Colon (tissue), 2 donors: ENCODE data around the gene POU6F2.

ENCODE experiments used
- FAIRE-seq: peaks from 2 replicates; lab custom pipeline; 2012; peaks lifted over from hg19 to GRCh38; lab: Jason Lieb, UNC
- donor health status: control.
- donor health status: control.

POU6F2 gene

DNA sequence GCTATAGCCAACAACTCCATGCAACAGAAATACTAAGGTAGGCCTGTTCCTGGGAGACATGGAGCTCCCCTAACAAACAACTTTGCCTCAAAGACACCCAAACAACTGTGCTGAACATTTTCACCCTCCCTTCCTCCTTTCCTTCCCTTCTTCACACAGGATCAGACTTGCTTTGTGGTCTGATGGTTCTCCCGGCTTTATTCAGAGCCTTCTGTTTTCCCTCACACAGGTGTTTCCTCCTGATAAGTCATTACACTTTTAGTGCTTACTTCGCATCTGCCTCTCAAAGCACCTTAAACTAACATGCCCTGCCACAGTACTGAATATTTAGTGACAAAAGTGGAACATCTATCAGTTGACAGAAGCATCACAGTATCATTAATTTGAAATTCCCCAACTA lies 532.2 kb downstream of the POU6F2 start:
- no peak for FAIRE-seq

DNA sequence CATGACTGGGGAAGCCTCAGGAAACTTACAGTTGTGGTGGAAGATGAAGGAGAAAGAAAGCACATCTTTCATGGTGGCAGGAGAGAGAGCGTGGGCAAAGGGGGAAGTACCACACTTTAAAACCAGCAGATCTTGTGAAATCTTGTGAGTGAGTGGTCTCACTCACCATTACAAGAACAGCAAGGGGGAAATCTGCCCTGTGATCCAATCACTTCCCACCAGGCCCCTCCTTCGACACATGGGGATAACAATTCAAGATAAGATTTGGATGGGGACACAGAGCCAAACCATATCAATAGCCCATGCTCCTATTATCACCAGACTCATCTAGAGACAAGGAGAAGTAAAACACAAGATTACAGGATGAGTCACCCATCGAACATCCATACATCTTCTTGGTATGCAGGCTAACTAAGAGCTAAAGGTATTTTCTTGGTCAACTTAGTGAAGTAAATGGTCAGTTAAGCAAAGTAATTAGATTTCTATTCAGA lies 533.2 kb downstream of the POU6F2 start:
- FAIRE-seq = no peak

DNA sequence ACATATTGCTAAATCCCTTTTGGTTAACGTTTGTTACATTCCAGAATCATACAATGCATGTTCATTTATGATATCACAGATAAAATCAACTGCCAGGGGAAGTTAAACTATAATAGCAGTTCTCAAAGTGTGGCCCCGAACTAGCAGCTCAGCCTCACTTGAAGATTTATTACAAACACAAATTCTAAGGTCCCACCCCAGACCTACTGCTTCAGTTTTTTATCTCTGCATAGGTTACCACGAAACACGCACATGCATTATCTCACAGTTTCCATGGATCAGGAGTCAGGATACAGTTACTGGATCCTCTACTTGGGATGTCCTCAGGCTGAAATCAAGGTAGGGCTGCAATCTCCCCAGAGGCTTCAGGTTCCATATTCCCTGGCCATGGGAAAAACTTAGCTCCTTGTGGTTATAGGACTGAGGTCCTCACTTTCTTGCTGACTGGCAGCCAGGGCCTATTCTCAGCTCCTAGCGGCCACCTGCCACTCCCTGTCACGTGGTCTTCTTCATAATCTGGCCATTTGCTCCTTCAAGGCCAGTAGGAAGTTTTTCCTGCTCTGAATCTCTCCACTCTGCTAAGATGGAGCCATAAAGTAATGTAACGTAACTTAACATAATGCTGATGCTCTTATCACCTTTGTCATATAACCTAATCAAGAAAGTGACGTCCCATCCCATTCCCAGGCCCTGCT lies 538.0 kb downstream of the POU6F2 start:
- no peak for FAIRE-seq

DNA sequence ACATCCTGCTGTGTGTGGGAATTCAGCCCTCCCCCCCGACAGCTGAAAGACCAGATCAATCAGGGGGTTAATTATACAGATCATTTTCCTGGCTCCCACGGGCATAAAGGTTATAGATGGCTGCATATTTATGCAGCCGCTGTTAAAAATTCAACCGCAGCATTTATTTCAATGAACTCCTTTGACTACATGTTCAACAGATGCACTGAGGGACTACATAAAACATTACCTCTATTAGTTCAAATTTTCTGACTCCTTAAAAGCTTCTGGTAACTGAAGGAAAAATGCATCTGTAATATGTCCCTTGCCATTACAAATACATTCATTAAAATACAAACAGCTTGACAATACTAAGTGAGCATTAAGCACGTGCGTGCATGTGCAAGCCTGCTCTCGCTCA lies 538.8 kb downstream of the POU6F2 start:
- FAIRE-seq = no peak

DNA sequence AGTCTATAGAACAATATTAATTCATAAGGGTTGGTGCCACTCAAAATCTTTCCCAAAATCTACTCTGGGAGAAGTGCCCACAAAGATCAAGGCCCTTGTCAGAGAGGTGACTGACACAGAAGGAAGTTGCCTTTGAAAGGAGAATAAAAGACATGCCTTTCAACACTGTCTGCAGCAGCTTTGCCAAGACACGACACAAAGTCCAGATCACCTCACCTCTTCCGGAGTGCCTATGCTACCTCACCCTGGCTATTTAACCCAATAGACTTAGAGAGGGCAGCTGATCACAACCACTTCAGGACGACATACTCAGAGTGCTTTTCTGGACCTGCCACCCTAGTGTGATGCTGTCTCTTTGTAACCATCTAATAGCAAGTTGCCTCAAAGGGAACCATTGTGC lies 539.5 kb downstream of the POU6F2 start:
- FAIRE-seq = no peak
